Measurements from ENCODE around the gene KCNIP2. TPM values are rescaled to one million over a fixed set of nuclear protein-coding genes. Genes with fewer than 3 reads are reported as not detected.

KCNIP2 gene
- total RNA-seq, 2 experiments from 2014 or later: 1.0 to 1.1 TPM

DNA sequence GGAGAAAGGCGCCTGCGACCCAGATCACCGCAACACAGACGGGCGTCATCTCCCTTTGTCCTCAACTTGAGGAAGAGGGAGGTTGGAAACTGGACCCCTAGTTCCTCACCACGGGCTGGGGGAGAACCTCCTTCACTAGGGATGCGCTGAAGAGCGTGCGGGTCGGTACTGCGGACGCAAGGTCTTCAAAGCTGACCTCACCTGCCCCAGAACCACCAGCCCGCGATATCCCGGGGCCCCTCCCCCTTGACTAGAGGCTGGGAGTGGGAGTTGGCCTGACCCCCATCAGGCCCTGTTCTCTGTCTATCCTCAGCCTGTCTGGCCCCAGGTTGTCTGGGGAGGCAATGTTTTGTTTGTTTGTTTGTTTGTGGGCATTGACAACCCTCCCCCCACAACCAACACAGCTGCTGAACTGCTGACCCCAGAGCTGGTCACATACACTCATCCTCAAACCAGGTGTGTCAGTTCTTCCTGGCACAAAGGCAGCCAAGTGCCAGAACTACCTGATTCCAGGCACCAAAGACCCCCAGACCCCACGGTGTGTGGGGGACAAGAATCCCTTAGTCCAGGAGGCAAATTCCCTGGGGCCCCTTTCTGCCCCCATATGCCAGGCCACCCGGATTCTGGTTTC is 63.3 kb downstream of the KCNIP2 start:
- POLR2A ChIA-PET: no interaction called here
- CTCF ChIA-PET: interaction anchor here (1.0 to 5.1 kb wide), 13 partner anchors 8 to 737 kb away, joined by 3 to 32 read pairs (median 6); no protein-coding TSS in a partner anchor

GRCh38 chr10:101779544-101780186 is 63.9 kb downstream of the KCNIP2 start:
- ChIA-PET POLR2A (no interaction called here), CTCF (interaction anchor here (1.0 to 5.1 kb wide), 5 partner anchors 11 to 177 kb away, joined by 3 to 32 read pairs (median 7); no protein-coding TSS in a partner anchor)

GRCh38 chr10:101778781-101779543 is 64.6 kb downstream of the KCNIP2 start:
- ChIA-PET POLR2A (no interaction called here), CTCF (interaction anchor here (1.2 kb wide), 1 partner anchor 19 kb away, joined by 5 read pairs; no protein-coding TSS in a partner anchor)

DNA sequence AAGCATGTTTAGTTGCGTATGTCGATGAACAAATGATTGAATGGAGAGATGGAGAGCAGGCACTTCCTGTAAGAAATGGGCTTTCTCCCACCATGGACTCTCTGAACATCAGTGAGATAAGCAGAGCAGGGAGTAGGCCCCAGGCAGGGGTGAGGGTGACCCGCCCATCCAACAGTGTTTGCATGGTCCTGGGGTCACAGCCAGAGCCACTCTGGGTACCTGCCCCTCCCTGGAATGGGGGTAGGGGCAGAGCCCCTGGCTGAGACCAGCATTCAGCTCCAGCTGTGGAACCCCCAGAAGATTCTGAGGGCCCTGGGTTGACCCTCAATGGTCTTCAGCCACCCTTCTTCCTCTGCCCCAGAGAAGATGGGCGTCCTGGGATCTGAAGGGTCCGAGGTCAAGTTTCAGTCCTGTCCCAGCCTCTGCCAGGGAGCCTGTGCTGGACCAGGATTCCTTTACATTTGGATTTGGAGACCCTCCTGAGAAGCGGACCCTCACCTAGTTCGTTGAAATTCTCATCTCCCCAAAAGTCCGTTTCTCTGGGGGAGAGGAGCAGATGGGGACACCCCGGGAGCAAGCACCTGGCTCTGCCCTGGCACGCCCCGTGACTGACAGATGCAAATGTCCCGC is 65.3 kb downstream of the KCNIP2 start:
- ChIA-PET POLR2A (no interaction called here), CTCF (no interaction called here)

GRCh38 chr10:101777619-101778145 is 65.9 kb downstream of the KCNIP2 start:
- ChIA-PET CTCF (no interaction called here), POLR2A (no interaction called here)

GRCh38 chr10:101776161-101776817 is 67.3 kb downstream of the KCNIP2 start:
- CTCF ChIA-PET: no interaction called here
- POLR2A ChIA-PET: interaction anchor here (0.5 kb wide), 1 partner anchor 12 kb away, joined by 11 read pairs; no protein-coding TSS in a partner anchor

Other genes starting within 250 kb of the KCNIP2 start
- 10 to 100 TPM; 35.3 to 36.3 TPM for gene FBXW4, start 148.6 kb downstream of the KCNIP2 start, total RNA-seq
- not detected for gene FGF8, start 67.7 kb downstream of the KCNIP2 start, total RNA-seq
- gene NPM3, start 60.4 kb downstream of the KCNIP2 start, total RNA-seq: 100 to 1,000 TPM; 241 to 260 TPM
- 10 to 100 TPM; 81.5 to 83.7 TPM for gene OGA, start 25.4 kb downstream of the KCNIP2 start, total RNA-seq
- gene ARMH3, start 212.4 kb upstream of the KCNIP2 start, total RNA-seq: 10 to 100 TPM; 19.3 to 23.5 TPM
- 10 to 100 TPM; 27.3 to 28.2 TPM for gene HPS6, start 221.5 kb upstream of the KCNIP2 start, total RNA-seq